ENCODE results near the gene EDRF1.

Gene EDRF1

GRCh38 chr10:125762692-125763648 is 43.5 kb downstream of the EDRF1 start:
- DNase-seq (ENCODE audit: low read depth): no peak

GRCh38 chr10:125765835-125766234 is 46.3 kb downstream of the EDRF1 start:
- no peak for DNase-seq (ENCODE audit: low read depth)

- no peak for DNase-seq (ENCODE audit: low read depth)
Observed at GRCh38 chr10:125766511-125766910, 47.0 kb downstream of the EDRF1 start.

- DNase-seq (ENCODE audit: low read depth): no peak
Observed at GRCh38 chr10:125768219-125768855, 48.8 kb downstream of the EDRF1 start.

GRCh38 chr10:125769175-125769574 is 49.7 kb downstream of the EDRF1 start:
- DNase-seq (ENCODE audit: low read depth): no peak

- DNase-seq (ENCODE audit: low read depth): no peak
Observed at GRCh38 chr10:125770844-125771243, 51.3 kb downstream of the EDRF1 start.

- no peak for DNase-seq (ENCODE audit: low read depth)
Observed at GRCh38 chr10:125772112-125772863, 52.8 kb downstream of the EDRF1 start.

GRCh38 chr10:125772864-125773180 is 53.3 kb downstream of the EDRF1 start:
- no peak for DNase-seq (ENCODE audit: low read depth)

- DNase-seq (ENCODE audit: low read depth): no peak
Observed at GRCh38 chr10:125773687-125774543, 54.4 kb downstream of the EDRF1 start.

GRCh38 chr10:125774581-125775191 is 55.2 kb downstream of the EDRF1 start:
- DNase-seq (ENCODE audit: low read depth): no peak

GRCh38 chr10:125775491-125776106 is 56.1 kb downstream of the EDRF1 start, which contains the start of gene MMP21:
Gene MMP21 (minus strand): TSS chr10:125775821. CDS start chr10:125775821, 0 bp downstream.
- DNase-seq (ENCODE audit: low read depth): no peak

- DNase-seq (ENCODE audit: low read depth): no peak
Observed at GRCh38 chr10:125777806-125778205, 58.3 kb downstream of the EDRF1 start.

GRCh38 chr10:125778556-125778955 is 59.0 kb downstream of the EDRF1 start:
- no peak for DNase-seq (ENCODE audit: low read depth)

- no peak for DNase-seq (ENCODE audit: low read depth)
Observed at GRCh38 chr10:125779403-125780327, 60.2 kb downstream of the EDRF1 start.

- no peak for DNase-seq (ENCODE audit: low read depth)
Observed at GRCh38 chr10:125781374-125781773, 61.9 kb downstream of the EDRF1 start.

- DNase-seq (ENCODE audit: low read depth): no peak
Observed at GRCh38 chr10:125782054-125782453, 62.5 kb downstream of the EDRF1 start.

GRCh38 chr10:125782616-125783015 is 63.1 kb downstream of the EDRF1 start:
- no peak for DNase-seq (ENCODE audit: low read depth)

GRCh38 chr10:125783408-125783807 is 63.9 kb downstream of the EDRF1 start:
- no peak for DNase-seq (ENCODE audit: low read depth)

GRCh38 chr10:125783957-125784356 is 64.4 kb downstream of the EDRF1 start:
- no peak for DNase-seq (ENCODE audit: low read depth)

GRCh38 chr10:125785791-125786190 is 66.3 kb downstream of the EDRF1 start:
- no peak for DNase-seq (ENCODE audit: low read depth)
